ENCODE results near the gene SLC38A10.

The SLC38A10 gene

DNA sequence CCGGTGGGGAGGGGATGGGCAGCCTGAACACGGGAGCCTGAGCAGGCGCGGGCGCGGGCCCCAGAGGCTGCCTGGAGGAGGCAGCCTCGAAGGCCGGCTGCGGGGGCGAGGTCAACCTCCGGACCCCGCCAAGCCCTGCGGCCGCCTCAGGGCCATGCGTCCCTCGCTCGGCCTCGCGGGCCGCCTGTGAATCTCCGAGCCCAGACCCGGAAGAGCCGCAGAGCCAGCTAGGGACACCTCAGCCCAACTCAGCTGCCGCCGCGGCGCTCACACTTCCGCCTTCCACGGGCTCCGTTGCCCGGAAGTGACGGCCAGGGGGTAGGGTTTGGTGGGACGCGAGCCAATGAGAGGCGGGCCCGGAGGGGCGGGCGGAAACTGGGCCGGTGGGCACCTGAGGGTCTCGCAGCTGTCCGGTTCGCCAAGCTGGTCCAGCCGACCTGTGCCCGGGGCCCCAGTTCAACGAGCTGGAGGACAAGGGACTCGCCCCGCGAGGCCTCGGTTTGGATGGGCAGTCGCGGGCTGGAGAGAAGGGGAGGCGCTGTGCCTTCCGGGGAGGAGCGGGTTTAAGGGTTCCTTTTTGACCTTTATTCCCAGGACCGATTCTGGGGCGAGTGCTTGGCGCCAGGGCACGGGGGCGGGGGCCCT is at the start of gene SLC38A10:
Gene SLC38A10 (minus strand): TSS at position 277 of the 645 bp plus-strand sequence. CDS start 386 bp downstream, outside the sequence.
- peak; percentile 83 for DNase-seq

DNA sequence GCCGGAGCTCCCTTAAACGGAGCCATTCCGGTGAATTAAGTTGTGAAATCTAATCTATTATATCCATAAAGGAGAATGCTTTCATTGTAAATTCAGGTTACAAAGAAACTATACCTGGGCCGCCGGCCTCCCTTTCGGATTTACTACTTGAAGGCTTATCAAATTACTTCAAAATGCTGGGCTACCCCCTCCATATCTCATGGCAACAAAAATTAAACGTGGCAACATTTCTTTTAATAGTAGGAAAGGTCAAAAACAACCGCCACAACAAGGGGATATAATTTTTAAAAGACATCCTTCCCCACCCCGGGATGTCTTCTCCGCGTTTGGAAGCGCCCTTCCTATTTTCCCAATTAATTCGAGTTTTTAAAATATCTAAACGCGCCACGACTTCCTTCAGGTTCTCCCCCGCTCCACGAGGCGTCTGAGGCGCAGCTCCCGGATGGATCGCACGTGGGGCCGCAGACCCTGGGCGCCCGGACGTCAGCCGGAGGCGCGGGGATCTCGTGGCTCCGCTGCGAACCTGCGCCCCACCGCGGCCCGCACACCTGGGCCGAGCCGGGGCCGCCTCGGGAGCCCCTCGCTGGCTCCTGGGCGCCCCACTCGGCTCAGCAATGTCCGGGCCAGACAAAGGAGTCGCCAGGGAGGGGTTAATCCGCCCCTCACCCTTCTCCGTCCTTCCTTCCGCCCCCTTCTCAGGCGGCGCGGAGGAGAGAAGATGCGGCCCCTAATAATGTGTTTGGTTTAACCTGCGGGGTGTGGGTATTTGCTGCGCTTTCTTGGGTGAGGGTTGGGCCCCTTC is 47.4 kb upstream of the SLC38A10 start:
- peak; percentile 33 for DNase-seq

DNA sequence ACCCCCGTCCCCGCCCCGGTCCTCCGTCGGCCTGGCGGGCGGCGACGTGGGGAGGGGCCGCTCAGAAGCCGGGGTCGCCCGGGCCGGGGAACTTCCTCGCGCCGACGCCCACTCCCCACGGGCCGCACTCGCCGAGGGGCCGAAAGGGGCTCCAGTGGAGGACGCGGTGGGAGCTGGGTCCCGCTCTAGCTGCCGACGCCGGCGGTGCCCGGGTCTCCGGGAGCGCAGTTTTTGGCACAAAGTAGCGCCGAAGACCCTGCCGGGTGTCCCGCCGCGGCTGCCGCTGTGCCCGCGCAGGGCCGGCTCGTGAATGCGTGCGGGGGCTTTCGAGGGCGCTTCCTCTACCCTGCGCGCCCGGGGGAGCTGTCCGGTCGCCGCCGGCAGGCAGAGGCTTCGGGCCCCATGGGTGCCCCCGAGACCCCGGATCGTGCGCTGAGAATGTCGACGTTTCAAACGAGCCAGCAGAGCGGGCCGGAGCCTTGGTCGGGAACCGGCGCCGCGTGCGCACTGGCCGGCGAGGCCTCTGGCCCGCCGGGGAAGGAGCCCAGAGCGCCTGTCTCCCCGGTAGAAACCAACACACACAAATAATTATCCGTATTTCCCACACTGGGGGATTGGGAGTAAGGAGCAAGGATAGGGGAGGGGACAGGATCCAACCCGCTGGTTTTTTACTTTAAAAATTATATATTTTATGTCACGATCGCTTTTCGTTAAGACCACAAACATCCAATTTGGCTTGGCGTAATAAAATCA is 46.6 kb upstream of the SLC38A10 start:
- DNase-seq = peak; percentile 16

DNA sequence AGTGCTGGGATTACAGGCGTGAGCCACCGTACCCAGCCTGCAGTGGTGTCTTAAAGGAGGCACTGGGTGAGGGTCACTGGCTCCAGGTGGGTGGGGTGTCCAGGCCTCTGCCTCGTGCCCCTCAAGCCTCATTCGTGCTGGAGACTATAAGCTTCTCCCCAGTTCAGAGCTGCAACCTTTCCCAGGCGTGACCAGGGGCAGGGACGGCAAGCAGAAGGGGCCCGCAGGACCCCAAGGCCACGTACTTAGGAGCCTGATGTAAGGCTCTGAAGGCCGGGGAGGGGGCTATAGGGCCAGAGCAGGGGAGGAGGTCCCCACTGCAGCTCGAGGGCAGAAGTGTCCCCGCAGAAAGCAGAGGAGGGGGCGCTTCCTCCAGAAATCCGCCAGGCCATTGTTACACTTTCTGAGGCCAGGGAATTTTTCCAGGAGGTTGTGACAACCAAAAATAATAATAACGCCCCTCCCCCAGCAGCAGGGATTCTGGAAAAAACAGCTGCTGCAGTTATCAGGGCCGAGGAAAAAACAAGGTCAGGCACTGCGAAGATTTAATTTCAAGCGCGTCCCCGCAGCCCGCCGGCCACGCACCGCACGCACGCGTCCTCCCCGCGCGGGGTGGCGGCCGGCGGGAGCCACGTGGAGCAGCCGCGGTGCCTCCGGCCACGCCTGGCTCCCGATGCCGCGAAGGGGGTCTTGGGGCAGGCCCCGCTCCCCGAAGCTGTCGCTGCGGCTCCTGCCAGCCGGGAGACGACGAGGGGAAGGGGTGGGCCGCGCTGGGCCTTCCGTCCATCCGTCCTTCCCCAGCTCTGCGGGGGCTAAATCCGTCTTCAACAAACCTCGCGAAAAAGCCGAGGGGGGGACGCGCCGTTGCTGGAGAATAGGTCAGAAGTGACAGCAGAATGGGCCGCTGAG is 45.8 kb upstream of the SLC38A10 start:
- DNase-seq = peak; percentile 25

DNA sequence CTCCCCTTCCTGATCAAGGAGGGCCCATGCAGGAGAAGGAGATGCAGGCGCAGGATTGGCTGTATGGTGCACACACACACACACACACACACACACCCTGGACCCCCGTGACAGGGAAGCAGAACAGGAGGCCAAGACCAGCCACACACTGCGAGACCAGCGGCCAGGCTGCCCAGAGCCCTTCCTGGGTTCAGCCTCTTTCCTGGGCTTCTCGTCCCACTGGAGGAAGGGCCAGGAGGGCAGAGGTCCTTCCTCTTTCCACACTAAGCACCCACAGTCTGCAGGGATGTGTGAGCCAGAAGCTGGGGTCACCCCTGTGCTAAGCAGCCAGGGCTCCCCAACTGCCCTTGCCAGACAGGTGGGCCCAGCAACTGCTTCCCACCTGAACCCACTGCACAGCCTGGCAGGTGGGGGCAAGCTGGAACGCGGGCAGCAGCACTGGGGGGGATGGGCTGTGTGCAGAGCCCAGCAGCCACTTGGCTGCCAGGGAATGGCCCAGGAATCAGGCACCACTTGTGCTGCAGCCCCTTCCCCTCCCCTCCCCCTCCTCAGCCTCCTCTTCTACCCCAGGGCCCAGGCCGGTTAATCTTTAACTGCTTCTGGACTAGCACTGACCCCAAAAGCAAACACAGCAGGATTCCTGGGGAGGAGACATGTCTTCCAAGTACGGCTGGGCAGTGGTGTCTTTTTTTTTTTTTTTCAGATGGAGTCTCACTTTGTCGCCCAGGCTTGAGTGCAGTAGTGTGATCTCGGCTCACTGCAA is 44.6 kb upstream of the SLC38A10 start:
- no peak for DNase-seq

DNA sequence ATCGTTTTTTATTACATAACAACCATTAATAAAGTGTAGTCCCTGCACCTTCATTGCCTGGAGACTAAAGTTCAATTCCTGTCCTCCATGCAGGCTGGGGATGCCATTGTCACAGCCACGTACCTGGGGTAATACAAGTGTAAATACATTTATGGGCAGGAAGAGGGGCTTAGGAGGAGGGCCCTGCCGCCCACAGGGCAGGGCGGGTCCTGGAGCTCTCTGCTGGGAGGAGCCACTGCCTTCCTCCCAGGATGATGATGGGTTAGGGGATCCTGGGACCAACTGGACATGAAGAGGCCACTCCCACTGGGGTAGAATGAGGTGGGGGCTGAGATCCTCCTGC is 44.1 kb upstream of the SLC38A10 start:
- DNase-seq = no peak

DNA sequence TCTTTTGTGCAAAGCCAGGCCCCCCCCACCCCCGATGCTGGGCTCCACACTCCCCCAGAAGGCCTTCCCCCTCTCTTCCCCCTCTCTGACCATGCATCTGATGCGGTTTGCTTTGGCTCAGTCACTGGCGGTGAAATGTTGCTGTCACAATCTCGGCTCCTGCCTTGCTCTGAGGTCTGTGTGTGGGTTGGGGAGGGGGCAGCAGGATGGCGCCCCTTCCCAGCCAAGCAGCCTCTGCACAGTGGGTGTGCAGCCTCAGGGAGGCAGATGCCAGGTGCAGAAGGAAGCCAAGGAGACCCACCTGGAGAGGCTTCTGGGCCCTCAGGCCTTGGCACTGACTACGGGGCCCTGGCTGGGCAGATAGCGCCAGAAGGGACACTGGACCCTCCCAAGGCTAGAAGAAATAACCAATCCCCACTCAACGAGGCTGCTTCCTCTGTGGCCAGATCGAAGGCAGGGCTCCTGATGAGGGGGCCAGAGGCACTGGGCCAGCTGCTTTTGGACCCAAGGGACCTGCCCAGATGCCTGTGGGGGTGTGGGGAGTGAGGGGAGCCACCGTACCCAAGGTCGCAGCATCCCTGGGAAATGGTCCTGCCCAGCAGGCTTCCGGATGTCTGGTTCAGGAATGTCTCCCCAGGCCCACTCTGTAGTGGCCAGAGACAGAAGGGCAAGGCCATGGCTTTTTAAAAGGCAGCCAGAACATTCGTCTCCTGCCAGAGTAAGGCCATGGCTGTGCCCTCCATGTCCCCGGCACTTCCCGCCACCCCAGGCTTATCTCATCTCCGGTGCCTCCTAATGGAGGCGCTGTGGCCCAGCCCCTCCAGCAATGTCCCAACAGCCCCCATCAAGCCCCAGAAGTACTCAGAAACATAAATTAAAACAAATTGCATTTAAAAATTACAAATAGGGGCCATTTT is 43.4 kb upstream of the SLC38A10 start:
- no peak for DNase-seq

DNA sequence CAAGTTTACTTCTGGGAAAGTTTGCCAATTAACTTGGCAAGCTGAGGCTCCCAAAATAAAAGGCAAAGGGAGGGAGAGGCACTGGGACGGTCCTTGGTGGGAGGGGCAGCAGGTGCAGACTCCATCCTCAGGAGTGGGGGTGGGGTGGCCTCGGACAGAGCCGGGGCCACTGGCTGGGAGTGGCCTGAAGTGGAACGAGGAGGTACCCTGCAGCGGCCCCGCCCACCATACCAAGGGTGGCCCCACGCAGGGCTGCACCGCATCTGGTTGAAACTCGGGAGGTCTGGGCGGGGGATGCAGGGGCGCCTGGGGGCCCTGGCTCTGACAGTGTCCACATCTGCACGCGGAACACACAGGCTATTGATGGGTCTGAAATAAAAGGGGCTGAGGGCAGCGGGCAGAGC is 42.4 kb upstream of the SLC38A10 start:
- no peak for DNase-seq

DNA sequence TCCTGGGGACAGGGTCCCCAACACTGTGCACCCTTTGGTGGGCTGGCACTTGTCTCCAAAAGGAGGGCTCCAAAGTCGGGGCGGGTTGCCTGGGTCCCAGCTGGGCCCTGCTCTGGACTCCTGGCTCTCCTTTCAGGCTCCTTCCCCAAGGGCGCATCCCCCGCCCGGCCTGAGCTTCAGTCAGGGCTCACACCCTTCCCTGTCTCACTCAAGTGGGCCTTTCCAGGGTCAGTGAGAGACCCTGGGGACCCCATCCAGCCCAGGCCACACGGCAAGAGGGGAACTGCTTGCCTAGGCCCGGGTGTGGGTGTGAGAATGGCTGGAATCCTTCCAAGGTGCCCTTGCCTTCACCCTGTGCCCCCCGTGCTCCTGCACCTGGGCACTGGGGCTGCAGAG is 41.8 kb upstream of the SLC38A10 start:
- DNase-seq = no peak

DNA sequence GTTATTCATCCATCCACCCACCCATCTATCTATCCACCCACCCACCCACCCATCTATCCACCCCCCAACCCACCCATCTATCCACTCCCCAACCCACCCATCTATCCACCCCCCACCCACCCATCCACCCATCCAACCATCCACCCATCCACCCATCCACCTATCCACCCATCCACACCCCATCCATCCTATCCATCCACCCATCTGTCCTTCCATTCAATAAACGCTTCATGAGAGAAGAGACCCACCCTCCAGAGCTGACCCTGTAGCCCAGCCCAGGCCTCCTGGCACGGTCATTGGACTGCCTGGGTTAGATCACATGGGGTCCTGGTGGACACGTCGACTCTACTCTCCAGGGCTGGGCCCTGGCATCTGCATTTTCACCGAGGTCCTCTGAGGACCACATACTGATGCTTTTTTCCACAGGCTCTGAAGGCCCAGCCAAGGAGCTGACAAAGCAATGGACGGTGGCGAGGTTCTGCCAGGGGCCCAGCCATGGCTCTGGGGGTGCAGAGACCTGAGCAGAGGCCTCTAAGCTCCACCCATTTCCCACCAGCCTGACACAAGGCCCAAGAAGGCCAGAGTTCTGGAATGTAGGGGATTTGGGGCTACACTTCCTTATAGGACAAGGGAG is 41.3 kb upstream of the SLC38A10 start:
- DNase-seq = no peak

DNA sequence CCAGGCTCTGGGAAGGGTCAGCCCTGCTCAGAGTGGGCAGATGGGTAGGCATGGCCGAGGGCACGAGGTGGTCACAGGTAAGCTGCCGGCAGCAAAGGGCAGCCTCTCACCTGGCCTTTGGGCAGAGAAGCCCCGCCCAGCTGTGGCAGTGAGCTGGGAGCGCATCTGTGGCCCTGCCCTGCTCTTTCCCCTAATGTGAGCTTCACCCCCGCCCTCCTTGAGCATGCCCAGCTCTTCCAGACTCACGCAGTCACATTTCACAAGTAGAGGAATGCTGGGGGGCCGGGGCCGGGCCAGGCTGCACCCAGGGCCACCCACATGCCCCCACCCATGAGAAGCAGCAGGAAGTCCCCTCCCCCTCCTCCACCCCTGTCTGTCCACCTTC is 40.7 kb upstream of the SLC38A10 start:
- DNase-seq = no peak

DNA sequence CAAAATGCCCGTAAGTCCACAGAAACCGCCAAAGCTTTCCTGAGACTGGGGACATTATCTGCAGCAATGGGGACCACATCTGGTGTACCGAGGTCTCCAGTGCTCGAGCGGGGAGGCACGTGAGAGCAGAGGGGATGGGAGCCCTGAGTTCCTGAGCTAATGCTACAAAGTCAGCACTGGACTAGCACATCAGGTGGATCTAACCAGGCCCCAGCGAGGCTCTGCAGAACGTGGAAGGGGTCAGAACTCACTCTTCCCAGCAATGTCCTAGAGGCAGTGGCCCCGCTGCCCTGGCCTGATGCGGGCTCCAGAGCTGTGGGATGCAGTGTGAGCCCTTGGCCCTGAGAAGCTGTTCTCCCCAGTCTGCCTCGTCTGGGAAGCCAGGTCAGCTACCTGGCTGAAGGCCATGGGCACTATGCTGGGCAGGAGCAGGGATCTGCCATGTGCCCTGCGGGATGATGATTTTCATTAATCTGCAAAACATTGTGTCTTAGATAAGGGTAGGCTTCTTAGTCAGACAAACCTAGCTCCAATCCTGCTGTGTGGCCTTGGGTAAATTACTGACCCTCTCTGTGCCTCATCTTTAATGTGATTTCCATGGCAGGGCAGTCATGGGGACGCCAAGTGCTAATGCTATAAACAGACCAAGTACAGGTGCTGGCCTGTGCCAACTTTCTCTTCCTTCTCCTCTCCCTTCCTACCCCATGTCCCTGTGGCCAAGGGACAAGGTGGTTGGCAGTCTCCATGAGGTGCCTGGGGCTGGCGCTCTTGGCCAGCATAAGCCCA is 40.1 kb upstream of the SLC38A10 start:
- DNase-seq = no peak

DNA sequence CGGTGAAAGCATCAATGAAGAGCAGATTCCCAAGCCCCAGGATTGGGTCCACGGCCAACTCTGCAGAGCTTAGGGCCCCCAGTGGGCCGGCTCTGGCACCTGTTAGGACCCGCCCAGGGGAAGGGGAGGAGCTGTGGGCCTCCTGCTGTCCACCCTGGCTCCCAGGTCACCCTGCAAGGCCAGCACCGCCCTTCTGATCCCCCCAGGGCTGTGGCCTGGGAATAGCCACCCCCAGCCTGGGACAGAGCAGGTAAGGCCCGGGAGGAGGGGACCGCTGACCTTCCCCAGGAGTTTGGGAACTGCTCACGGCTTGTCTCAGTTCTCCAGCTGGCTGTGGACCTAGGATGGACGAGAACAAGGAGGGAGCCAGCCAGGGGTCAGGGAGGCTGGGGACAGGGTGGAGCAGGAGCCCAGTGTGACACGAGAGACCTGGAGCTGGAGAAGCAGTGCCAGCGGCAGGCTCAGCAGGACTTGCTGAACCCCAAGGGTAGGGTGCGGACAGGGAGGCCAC is 39.3 kb upstream of the SLC38A10 start:
- DNase-seq = peak; percentile 16

DNA sequence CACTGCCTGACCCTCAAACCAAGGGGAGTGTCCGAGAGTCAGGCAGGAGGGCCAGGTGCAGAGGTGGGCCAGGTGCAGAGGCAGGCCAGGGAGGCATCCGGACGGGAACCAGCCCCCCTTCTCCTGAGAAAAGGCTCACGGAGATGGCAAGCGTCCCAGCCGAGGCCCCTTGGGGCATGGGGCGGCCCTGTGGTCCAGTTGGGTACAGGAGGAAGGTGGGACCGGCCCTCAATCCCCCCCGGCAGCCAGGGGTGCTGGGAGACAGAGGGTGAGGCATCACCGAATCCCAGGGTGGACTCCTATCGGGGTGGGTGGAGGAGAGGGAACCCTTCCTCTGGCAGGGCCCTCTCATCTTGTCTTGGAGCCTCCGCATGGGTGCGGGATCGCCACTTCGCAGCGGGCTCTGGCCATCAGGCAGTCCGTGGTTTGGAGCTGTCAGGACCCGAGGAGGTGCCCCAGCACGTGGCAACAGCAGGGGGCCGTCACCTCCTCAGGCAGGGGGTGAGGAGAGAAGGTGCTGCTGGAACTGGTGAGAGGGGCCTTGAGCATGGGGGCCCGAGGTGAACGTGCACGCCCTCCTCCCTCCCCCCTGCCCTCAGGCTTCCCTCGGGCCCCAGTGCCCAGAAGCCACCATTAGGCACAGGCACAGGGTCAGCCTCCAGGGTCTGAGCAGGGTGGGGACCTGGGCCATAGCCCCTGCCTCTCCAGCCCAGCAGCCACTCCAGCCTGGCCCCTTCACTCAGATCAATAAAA is 38.7 kb upstream of the SLC38A10 start:
- no peak for DNase-seq

DNA sequence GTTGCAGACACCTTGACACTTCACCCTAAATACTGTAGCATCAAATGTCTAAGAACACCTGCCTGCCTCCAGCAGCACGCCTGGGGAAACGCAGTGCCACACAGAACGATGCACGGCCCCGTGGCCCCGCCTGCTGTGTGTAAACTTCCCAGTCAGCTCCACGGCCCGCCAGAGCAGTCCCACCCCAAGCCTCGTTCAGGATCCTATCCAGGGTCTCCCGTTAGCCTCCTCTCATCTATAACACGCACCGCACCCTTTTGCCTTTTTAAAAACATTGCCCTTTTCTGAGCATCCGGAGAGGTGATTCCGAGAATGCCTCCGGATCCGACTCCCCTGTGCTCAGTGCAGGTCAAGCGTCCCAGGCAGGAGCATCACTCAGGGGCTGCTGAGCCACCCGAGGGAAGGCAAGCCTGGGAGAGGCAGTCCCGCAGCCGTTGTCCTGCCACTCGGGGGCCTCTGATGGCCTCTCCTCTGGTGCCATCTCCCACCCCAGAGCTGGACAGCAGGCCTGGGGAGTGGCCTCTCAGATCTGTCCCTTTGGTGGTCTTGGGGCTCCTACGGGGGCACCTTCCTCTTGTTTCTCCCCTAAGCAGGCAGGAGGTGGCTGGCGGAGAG is 37.9 kb upstream of the SLC38A10 start:
- no peak for DNase-seq

DNA sequence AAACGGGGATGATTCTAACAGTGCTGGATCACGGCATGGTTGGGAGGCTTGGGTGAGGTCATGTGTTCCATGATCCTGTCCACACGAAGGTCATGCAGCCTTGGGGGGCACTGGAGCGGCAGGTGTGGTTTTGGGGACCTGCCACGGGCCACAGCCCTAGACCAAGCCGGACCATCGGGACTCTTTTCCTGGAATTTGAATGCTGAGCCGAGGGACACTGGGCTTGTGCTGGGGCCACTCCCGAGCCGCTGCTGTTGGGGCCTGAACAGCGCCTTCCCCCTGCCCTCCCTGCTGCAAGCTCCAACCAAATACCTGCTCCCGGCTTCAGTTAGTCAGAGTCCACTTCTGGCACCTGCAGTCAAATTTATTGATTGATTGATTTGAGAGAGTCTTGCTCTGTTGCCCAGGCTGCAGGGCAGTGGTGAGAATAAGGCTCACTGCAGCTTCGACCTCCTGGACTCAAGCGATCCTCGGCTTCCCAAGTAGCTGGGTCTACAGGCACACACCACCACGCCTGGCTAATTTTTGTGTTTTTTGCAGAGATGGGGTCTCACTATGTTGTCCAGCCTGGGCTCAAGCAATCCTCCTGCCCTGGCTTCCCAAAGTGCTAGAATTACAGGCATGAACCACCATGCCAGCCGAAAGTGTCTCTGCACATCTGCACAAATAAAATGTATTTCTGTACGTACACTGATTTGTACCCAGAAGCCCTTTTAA is 37.2 kb upstream of the SLC38A10 start:
- no peak for DNase-seq

DNA sequence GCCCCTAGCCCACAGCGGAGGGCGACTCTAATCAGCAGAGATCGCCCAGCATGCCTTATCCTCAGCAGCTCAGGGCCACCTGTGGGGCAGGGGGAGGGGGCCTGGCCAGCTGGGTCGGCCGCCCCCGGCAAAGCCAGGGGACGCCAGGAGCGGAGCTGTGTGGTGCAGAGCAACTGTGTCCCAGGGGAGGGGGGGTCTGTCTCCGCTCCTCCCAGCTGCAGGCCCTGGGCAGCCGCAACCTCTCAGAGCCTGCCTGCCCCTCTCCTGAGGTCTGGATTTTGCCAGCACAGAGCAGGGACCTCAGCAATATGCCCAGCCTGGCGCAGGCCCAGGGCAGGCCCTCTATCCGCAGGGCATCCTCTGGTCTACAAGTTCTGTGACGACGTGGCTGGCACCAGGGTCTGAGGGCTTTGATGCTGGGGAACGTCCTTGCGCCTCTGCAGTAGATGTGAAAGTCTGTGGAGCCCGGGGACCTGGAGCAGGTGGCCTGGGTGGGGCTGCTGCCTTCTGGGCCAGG is 36.5 kb upstream of the SLC38A10 start:
- no peak for DNase-seq
